B cell (primary cell): ENCODE results near the gene KLHL2. TPM values are rescaled to one million over a fixed set of nuclear protein-coding genes. Genes with fewer than 3 reads are reported as not detected.

Experiments used
- ATAC-seq: fragments of 200-7000 bp; cut with Tn5 transposase; one replicate; pipeline ENCODE4 v1.10.0; 2021; ENCODE audit warnings: low read depth, mild to moderate bottlenecking, moderate number of reproducible peaks, moderate library complexity
- CTCF ChIA-PET: fragments of 350-600 bp; sonication (Branson Sonifier 250); formaldehyde crosslinking; loops from one replicate; lab custom pipeline; 2021; ENCODE audit warnings: antibody characterized with exemption, inconsistent platforms; lab: Charles Lee
- POLR2A ChIA-PET: fragments of 350-600 bp; sonication (Branson Sonifier 250); formaldehyde crosslinking; loops from one replicate; lab custom pipeline; 2021; ENCODE audit warnings: antibody characterized with exemption; lab: Charles Lee
- DNase-seq: peaks from one replicate; pipeline ENCODE4 v3.0.0; 2013
- H2AFZ ChIP-seq: 2 replicates; pipeline ENCODE4 v1.6.1; 2012; ENCODE audit warnings: mild to moderate bottlenecking, low read depth, low read length; ENCODE audit not compliant: insufficient read depth, poor library complexity, severe bottlenecking
- H3K27ac ChIP-seq, 2 donors: 1 replicate in 1 of 2; 2 replicates in 1 of 2; pipeline ENCODE4 v1.5.1; 2012 to 2013; ENCODE audit warnings: low read length in 2 of 2, mild to moderate bottlenecking in 2 of 2, moderate library complexity in 1 of 2
- H3K27me3 ChIP-seq, 4 experiments: fragments of 200-600 bp in 1 of 4; sonication (generic) in 1 of 4; replicated peaks in 1 of 4; 1 replicate in 2 of 4; 2 replicates in 2 of 4; pipeline versions ENCODE4 v1.6.1 to v1.7.0; 2013 to 2016; ENCODE audit warnings: low read length in 3 of 4, mild to moderate bottlenecking in 2 of 4, mixed read lengths in 1 of 4, moderate library complexity in 1 of 4; ENCODE audit not compliant: insufficient read depth in 4 of 4, control insufficient read depth in 3 of 4; ENCODE audit errors: control extremely low read depth in 1 of 4
- H3K36me3 ChIP-seq, 2 experiments: replicated peaks in 1 of 2; 1 replicate in 1 of 2; 2 replicates in 1 of 2; pipeline versions ENCODE4 v1.6.1 to v1.7.1; 2013; ENCODE audit warnings: low read length in 1 of 2; ENCODE audit not compliant: insufficient read depth in 2 of 2, control insufficient read depth in 1 of 2; ENCODE audit errors: control extremely low read depth in 1 of 2, extremely low read depth in 1 of 2
- H3K4me1 ChIP-seq, 2 donors: fragments of 200-600 bp in 1 of 2; sonication (generic) in 1 of 2; 1 replicate in 1 of 2; 2 replicates in 1 of 2; pipeline versions ENCODE4 v1.5.1 to v1.6.1; 2013 to 2017; ENCODE audit warnings: low read length in 2 of 2; ENCODE audit not compliant: control insufficient read depth in 2 of 2, insufficient read depth in 2 of 2
- H3K4me2 ChIP-seq: replicated peaks from 2 replicates; pipeline ENCODE3; 2012; ENCODE audit warnings: mild to moderate bottlenecking, low read depth, low read length; ENCODE audit not compliant: poor library complexity, severe bottlenecking
- H3K4me3 ChIP-seq, 5 experiments: fragments of 200-600 bp in 1 of 5; sonication (generic) in 1 of 5; 1 replicate in 3 of 5; 2 replicates in 2 of 5; pipeline versions ENCODE4 v1.5.1 to v1.7.0; 2011 to 2016; ENCODE audit warnings: low read length in 4 of 5, mild to moderate bottlenecking in 4 of 5, low read depth in 2 of 5, control low read depth in 1 of 5, moderate library complexity in 1 of 5; ENCODE audit not compliant: insufficient read depth in 1 of 5; ENCODE audit errors: control extremely low read depth in 1 of 5, extremely low read depth in 1 of 5
- H3K79me2 ChIP-seq: fragments of 200-600 bp; sonication (generic); one replicate; pipeline ENCODE4 v1.6.0; 2016; ENCODE audit warnings: low read length; ENCODE audit not compliant: control insufficient read depth, insufficient read depth
- H3K9ac ChIP-seq: fragments of 200-600 bp; sonication (generic); 2 replicates; pipeline ENCODE4 v1.6.1; 2017; ENCODE audit warnings: mild to moderate bottlenecking, low read length, moderate library complexity
- H3K9me3 ChIP-seq, 3 donors: one replicate each; pipeline versions ENCODE4 v1.6.1 to v1.7.1; 2013; ENCODE audit warnings: low read length in 2 of 3; ENCODE audit not compliant: control insufficient read depth in 2 of 3, insufficient read depth in 1 of 3; ENCODE audit errors: control extremely low read depth in 1 of 3
- H4K20me1 ChIP-seq: 2 replicates; pipeline ENCODE4 v1.6.0; 2012; ENCODE audit warnings: mild to moderate bottlenecking, low read length; ENCODE audit not compliant: insufficient read depth, control insufficient read depth, poor library complexity, severe bottlenecking
- H3K27ac Mint-ChIP-seq: one replicate; pipeline ENCODE4 v1.8.0; 2021; ENCODE audit warnings: mixed read lengths
- H3K27me3 Mint-ChIP-seq: one replicate; pipeline ENCODE4 v1.8.0; 2021; ENCODE audit warnings: mixed read lengths
- H3K4me1 Mint-ChIP-seq: one replicate; pipeline ENCODE4 v1.8.0; 2021; ENCODE audit warnings: mixed read lengths
- H3K4me3 Mint-ChIP-seq: one replicate; pipeline ENCODE4 v1.8.0; 2021; ENCODE audit warnings: mixed read lengths
- H3K9me3 Mint-ChIP-seq: one replicate; pipeline ENCODE4 v1.8.0; 2022; ENCODE audit warnings: mixed read lengths; ENCODE audit not compliant: insufficient read depth
- CTCF ChIP-seq: fragments of 200-600 bp; IDR thresholded peaks from one replicate; pipeline ENCODE4 v1.8.0; 2022; ENCODE audit warnings: antibody characterized with exemption, mild to moderate bottlenecking
- EZH2 ChIP-seq: IDR thresholded peaks from 2 replicates; pipeline ENCODE4 v1.6.1; 2012; ENCODE audit warnings: borderline replicate concordance, low read depth, mild to moderate bottlenecking, moderate library complexity, low read length; ENCODE audit not compliant: insufficient read depth, poor library complexity, severe bottlenecking
- WGBS: methylation state at CpG from one replicate; pipeline ENCODE4 v1.1.5; 2013; ENCODE audit warnings: missing lambda C conversion rate; ENCODE audit not compliant: insufficient coverage; 5-methylcytosine and 5-hydroxymethylcytosine counted together
- intact Hi-C: fragments of 100-400 bp; cut with micrococcal nuclease; formaldehyde crosslinking; loops from one replicate; pipeline ENCODE4 v1.10.0; 2022
- polyA plus RNA-seq: library from polyadenylated mRNA; depleted of rRNA; stranded (reverse); fragments of >200 nt; gene quantifications from 2 replicates; pipeline ENCODE4 v1.2.3, GENCODE V29; 2012
- total RNA-seq, 2 donors: library from RNA; stranded (reverse); fragments of 120-200 nt in 1 of 2; gene quantifications; 1 replicate in 1 of 2; 2 replicates in 1 of 2; pipeline versions ENCODE4 v1.2.3 to v1.2.4, GENCODE V29; 2013 to 2022

Gene KLHL2
- total and polyA plus RNA-seq, 2 donors (not counting 1 experiment from before 2014, with no cell fraction given): 7.8 to 77.5 TPM

GRCh38 chr4:165325732-165326512 is 118.6 kb downstream of the KLHL2 start:
- CTCF ChIA-PET: interaction anchor here (1.6 to 2.0 kb wide), 2 partner anchors 11 to 195 kb away, joined by 5 to 12 read pairs; no protein-coding TSS in a partner anchor

More at GRCh38 chr4:165325732-165326512, 118.6 kb downstream of the KLHL2 start:
- no peaks in the 10 kb centered on the region for H3K9me3 ChIP-seq
- H3K4me2 ChIP-seq: peak overlapping the region; percentile 73
- ATAC-seq (no peak), DNase-seq (peak; percentile 15)
- peak overlapping the region; percentile 80 for H2AFZ ChIP-seq
- H4K20me1 ChIP-seq: peaks cover 8% of the 10 kb centered on the region
- H3K4me3 Mint-ChIP-seq: peak overlapping the region; percentile 32
- H3K36me3 ChIP-seq: no peaks in the 10 kb centered on the region
- no peaks in the 10 kb centered on the region for H3K9me3 Mint-ChIP-seq
- H3K4me1 ChIP-seq: peaks cover 19 to 22% of the 10 kb centered on the region in 2 donors
- intact Hi-C loops: loop anchor here (5.0 to 10.0 kb wide), 2 partner anchors 71 to 194 kb away; no protein-coding TSS in a partner anchor
- peak overlapping the region; percentile 77 for H3K9ac ChIP-seq
- peak overlapping the region; percentile 64 for H3K27ac Mint-ChIP-seq
- peak overlapping the region in 1 of 5 experiments; percentile 92 for H3K4me3 ChIP-seq
- no peaks in the 10 kb centered on the region for H3K27me3 Mint-ChIP-seq
- H3K27me3 ChIP-seq: no peaks in the 10 kb centered on the region
- H3K79me2 ChIP-seq: peaks cover 34% of the 10 kb centered on the region
- peak overlapping the region; percentile 21 to 93 for H3K27ac ChIP-seq
- no peak for TF ChIP-seq EZH2
- TF ChIP-seq CTCF: no peak
- 64% methylated on average over 4 of the region's 8 CpGs for WGBS
- POLR2A ChIA-PET: no interaction called here
- H3K4me1 Mint-ChIP-seq: peaks cover 21% of the 10 kb centered on the region
